Hepatocyte (in vitro differentiated cells): Measurements from ENCODE around the gene TAF4. TPM values are rescaled to one million over a fixed set of nuclear protein-coding genes. Genes with fewer than 3 reads are reported as not detected.

Experiments
- DNase-seq: peaks from one replicate; pipeline ENCODE4 v3.0.0-alpha.2; 2016; ENCODE audit warnings: low spot score
- H2AFZ ChIP-seq: fragments of 200-600 bp; sonication (generic); 2 replicates; pipeline ENCODE4 v1.6.0; 2016; ENCODE audit warnings: antibody characterized with exemption, mild to moderate bottlenecking
- H3K27ac ChIP-seq: fragments of 200-600 bp; sonication (generic); 2 replicates; pipeline ENCODE4 v1.5.1; 2016; ENCODE audit warnings: mild to moderate bottlenecking
- H3K27me3 ChIP-seq: fragments of 200-600 bp; sonication (generic); 2 replicates; pipeline ENCODE4 v1.6.1; 2016
- H3K36me3 ChIP-seq: fragments of 200-600 bp; sonication (generic); replicated peaks from 2 replicates; pipeline ENCODE4 v1.5.1; 2016; ENCODE audit warnings: low read depth; ENCODE audit not compliant: insufficient read depth
- H3K4me1 ChIP-seq: fragments of 200-600 bp; sonication (generic); 2 replicates; pipeline ENCODE4 v1.5.1; 2016; ENCODE audit warnings: mild to moderate bottlenecking, moderate library complexity; ENCODE audit not compliant: insufficient read depth
- H3K4me2 ChIP-seq: fragments of 200-600 bp; sonication (generic); 2 replicates; pipeline ENCODE4 v1.6.0; 2016
- H3K4me3 ChIP-seq: fragments of 200-600 bp; sonication (generic); 2 replicates; pipeline ENCODE4 v1.5.1; 2016; ENCODE audit warnings: mild to moderate bottlenecking
- H3K79me2 ChIP-seq: fragments of 200-600 bp; sonication (generic); 2 replicates; pipeline ENCODE4 v1.6.0; 2017; ENCODE audit warnings: mild to moderate bottlenecking
- H3K9me2 ChIP-seq: fragments of 200-600 bp; sonication (generic); replicated peaks from 2 replicates; pipeline ENCODE4 v1.6.0; 2017; ENCODE audit warnings: mild to moderate bottlenecking; ENCODE audit not compliant: insufficient read depth
- H3K9me3 ChIP-seq: fragments of 200-600 bp; sonication (generic); 2 replicates; pipeline ENCODE4 v1.5.1; 2016; ENCODE audit warnings: low read depth, mild to moderate bottlenecking
- H4K20me1 ChIP-seq: fragments of 200-600 bp; sonication (generic); 2 replicates; pipeline ENCODE4 v1.6.0; 2016; ENCODE audit warnings: mild to moderate bottlenecking; ENCODE audit not compliant: insufficient read depth, poor library complexity, severe bottlenecking
- CTCF ChIP-seq: fragments of 200-600 bp; sonication (generic); IDR thresholded peaks from 2 replicates; pipeline ENCODE4 v1.5.1; 2016; ENCODE audit warnings: antibody characterized with exemption, mild to moderate bottlenecking; ENCODE audit not compliant: poor library complexity
- EZH2 ChIP-seq: fragments of 200-600 bp; sonication (generic); IDR thresholded peaks from 2 replicates; pipeline ENCODE4 v1.6.1; 2016; ENCODE audit warnings: antibody characterized with exemption, mild to moderate bottlenecking, borderline replicate concordance
- EZH2phosphoT487 ChIP-seq: fragments of 200-600 bp; sonication (generic); IDR thresholded peaks from one replicate; pipeline ENCODE4 v1.6.1; 2018; ENCODE audit warnings: antibody characterized with exemption, mild to moderate bottlenecking, low read depth, moderate library complexity; ENCODE audit not compliant: unreplicated experiment, severe bottlenecking
- WGBS: methylation state at CpG from one replicate; pipeline ENCODE4 v1.1.6; 2016; ENCODE audit warnings: low lambda C conversion rate; ENCODE audit errors: missing lambda C conversion rate; 5-methylcytosine and 5-hydroxymethylcytosine counted together
- polyA plus RNA-seq: library from polyadenylated mRNA; unstranded; fragments of >200 nt; fragmentation: Nextera tagmentation; extraction: Ambion mirVana; gene quantifications from 2 replicates; pipeline ENCODE4 v1.2.1, GENCODE V29; 2016
- total RNA-seq: library from RNA; depleted of rRNA; stranded (reverse); fragments of >200 nt; gene quantifications from 2 replicates; pipeline ENCODE4 v1.2.3, GENCODE V29; 2014

TAF4 gene
- total and polyA plus RNA-seq, 2 experiments from 2014 or later = 2.9 to 6.6 TPM

GRCh38 chr20:61958773-61959700, 106.6 kb downstream of the TAF4 start:
- TF ChIP-seq EZH2phosphoT487 (no peak), CTCF (no peak), EZH2 (no peak)
- H3K9me2 ChIP-seq = no peaks in the 10 kb centered on the region
- H3K27me3 ChIP-seq = peaks cover 6% of the 10 kb centered on the region
- no peak overlapping the region for H3K27ac ChIP-seq
- H3K4me1 ChIP-seq = peaks cover 13% of the 10 kb centered on the region
- no peaks in the 10 kb centered on the region for H4K20me1 ChIP-seq
- no peaks in the 10 kb centered on the region for H3K36me3 ChIP-seq
- H3K79me2 ChIP-seq = no peaks in the 10 kb centered on the region
- no peaks in the 10 kb centered on the region for H3K9me3 ChIP-seq
- no peak for DNase-seq
- no peak overlapping the region for H2AFZ ChIP-seq
- WGBS = 84% methylated on average over 22 of the region's 22 CpGs
- H3K4me3 ChIP-seq = no peak overlapping the region
- H3K4me2 ChIP-seq = no peak overlapping the region

- no peak for DNase-seq
- H3K4me2 ChIP-seq = no peak overlapping the region
- no peak overlapping the region for H3K4me3 ChIP-seq
- H3K27me3 ChIP-seq = peaks cover 6% of the 10 kb centered on the region
- no peaks in the 10 kb centered on the region for H4K20me1 ChIP-seq
- no peaks in the 10 kb centered on the region for H3K79me2 ChIP-seq
- H3K9me3 ChIP-seq = no peaks in the 10 kb centered on the region
- no peaks in the 10 kb centered on the region for H3K36me3 ChIP-seq
- no peak overlapping the region for H3K27ac ChIP-seq
- H3K9me2 ChIP-seq = no peaks in the 10 kb centered on the region
- 94% methylated on average over 12 of the region's 12 CpGs for WGBS
- TF ChIP-seq EZH2 = no peak
- TF ChIP-seq EZH2phosphoT487 = no peak
- TF ChIP-seq CTCF = no peak
- H3K4me1 ChIP-seq = peaks cover 13% of the 10 kb centered on the region
- no peak overlapping the region for H2AFZ ChIP-seq
Observed at GRCh38 chr20:61957961-61958715, 107.5 kb downstream of the TAF4 start.

GRCh38 chr20:61956396-61957342, 109.0 kb downstream of the TAF4 start:
- DNase-seq = no peak
- H3K9me2 ChIP-seq = no peaks in the 10 kb centered on the region
- no peak overlapping the region for H2AFZ ChIP-seq
- TF ChIP-seq EZH2 (no peak), CTCF (no peak), EZH2phosphoT487 (no peak)
- H3K4me3 ChIP-seq = no peak overlapping the region
- H3K4me1 ChIP-seq = peaks cover 13% of the 10 kb centered on the region
- no peaks in the 10 kb centered on the region for H3K79me2 ChIP-seq
- H3K27me3 ChIP-seq = peaks cover 6% of the 10 kb centered on the region
- no peak overlapping the region for H3K27ac ChIP-seq
- H3K4me2 ChIP-seq = peak overlapping the region; percentile 26
- no peaks in the 10 kb centered on the region for H3K36me3 ChIP-seq
- no peaks in the 10 kb centered on the region for H4K20me1 ChIP-seq
- WGBS = 42% methylated on average over 12 of the region's 12 CpGs
- no peaks in the 10 kb centered on the region for H3K9me3 ChIP-seq
